ENCODE results near the gene MTHFS.

The MTHFS gene

GRCh38 chr15:79815468-79815867 is 81.3 kb downstream of the MTHFS start:
- no peaks in the 10 kb centered on the region for H3K9me3 ChIP-seq
- H3K27me3 ChIP-seq: no peaks in the 10 kb centered on the region
- no peak overlapping the region for H3K4me3 ChIP-seq (ENCODE audit: low read depth in 1 of 2, low read length in 1 of 2)
- TF ChIP-seq, protein P1, sequence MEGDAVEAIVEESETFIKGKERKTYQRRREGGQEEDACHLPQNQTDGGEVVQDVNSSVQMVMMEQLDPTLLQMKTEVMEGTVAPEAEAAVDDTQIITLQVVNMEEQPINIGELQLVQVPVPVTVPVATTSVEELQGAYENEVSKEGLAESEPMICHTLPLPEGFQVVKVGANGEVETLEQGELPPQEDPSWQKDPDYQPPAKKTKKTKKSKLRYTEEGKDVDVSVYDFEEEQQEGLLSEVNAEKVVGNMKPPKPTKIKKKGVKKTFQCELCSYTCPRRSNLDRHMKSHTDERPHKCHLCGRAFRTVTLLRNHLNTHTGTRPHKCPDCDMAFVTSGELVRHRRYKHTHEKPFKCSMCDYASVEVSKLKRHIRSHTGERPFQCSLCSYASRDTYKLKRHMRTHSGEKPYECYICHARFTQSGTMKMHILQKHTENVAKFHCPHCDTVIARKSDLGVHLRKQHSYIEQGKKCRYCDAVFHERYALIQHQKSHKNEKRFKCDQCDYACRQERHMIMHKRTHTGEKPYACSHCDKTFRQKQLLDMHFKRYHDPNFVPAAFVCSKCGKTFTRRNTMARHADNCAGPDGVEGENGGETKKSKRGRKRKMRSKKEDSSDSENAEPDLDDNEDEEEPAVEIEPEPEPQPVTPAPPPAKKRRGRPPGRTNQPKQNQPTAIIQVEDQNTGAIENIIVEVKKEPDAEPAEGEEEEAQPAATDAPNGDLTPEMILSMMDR (IDR thresholded peaks at IDR 0.05): no peak
- H3K36me3 ChIP-seq: no peaks in the 10 kb centered on the region
- H3K27ac ChIP-seq: no peak overlapping the region
- H3K4me1 ChIP-seq (ENCODE audit: control insufficient read depth in 1 of 2, insufficient read depth in 1 of 2, low read depth in 1 of 2, low read length in 1 of 2): peaks cover 0 to 11% of the 10 kb centered on the region in 2 experiments

DNA sequence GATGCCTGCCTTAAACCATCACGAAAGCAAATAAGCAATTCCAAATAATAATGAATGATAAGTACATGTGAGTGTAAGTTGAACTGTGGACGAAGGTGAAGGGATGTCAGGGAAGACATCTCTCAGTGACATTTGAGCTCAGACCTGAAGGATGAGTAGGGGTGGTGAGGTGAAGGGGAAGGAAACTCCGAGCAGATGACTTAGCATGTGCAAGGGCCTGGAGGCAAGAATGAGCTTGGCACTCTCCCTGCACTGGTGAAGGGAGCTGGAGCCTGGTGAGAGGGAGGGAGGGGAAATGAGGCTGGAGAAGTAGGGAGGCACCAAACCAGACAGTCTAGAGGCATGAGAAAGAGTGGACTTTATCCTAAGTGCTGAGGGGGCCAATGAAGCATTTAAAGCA is 84.3 kb downstream of the MTHFS start:
- Histone ChIP-seq H3K36me3 (no peaks in the 10 kb centered on the region), H3K27me3 (no peaks in the 10 kb centered on the region), H3K4me3 (ENCODE audit: low read depth in 1 of 2, low read length in 1 of 2) (no peak overlapping the region), H3K4me1 (ENCODE audit: control insufficient read depth in 1 of 2, insufficient read depth in 1 of 2, low read depth in 1 of 2, low read length in 1 of 2) (peaks cover 0 to 11% of the 10 kb centered on the region in 2 experiments), H3K9me3 (no peaks in the 10 kb centered on the region), H3K27ac (no peak overlapping the region)
- TF ChIP-seq, protein P1 (IDR thresholded peaks at IDR 0.05): no peak

DNA sequence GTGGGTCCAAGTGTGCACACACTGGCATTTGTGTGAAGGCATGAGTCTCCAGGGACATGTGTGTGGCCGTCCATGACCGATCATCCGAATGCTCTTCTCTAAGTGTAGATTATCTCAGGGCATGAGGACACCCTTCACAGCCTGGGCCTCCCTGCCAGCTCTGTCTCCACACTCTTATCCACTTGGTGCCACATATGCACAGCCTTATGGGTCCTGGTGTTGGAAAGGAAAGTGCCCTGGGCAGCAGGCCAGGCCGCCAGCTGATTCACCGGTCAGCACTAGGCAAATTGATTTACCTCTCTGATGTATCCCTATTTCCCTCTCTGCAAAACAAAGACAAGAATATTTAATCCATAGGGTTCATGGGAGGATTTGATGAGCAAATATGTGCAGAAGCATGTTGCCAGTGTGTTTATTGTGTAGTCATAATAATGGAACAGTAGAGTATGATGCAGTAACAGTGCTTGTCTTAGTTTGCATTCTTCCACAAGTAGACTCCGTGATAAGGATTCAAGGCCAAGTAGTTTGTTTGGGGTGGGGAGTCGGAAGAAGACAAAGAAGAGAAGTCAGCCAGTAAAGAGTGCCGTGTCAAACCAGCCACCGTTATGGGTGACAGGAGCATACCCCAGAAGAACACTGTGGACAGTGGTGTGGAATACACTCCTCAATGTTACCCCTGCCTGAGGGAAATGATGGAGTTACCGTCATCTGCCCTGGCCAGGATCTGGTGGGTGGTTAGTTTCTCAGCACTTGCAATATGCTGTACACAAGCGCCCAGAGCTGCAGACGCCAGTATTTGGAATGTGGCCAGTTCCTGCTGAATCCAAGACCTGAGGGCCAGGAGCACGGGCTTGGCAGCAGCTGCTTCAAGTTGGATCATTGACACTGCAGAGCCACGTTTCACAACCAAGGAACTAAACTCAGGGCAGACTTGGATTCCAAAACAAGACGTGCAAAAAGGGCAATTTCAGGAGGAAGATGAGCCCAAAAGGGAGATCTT is 85.1 kb downstream of the MTHFS start:
- Histone ChIP-seq H3K4me1 (ENCODE audit: control insufficient read depth in 1 of 2, insufficient read depth in 1 of 2, low read depth in 1 of 2, low read length in 1 of 2) (peaks cover 0 to 9% of the 10 kb centered on the region in 2 experiments), H3K36me3 (no peaks in the 10 kb centered on the region), H3K4me3 (ENCODE audit: low read depth in 1 of 2, low read length in 1 of 2) (no peak overlapping the region), H3K9me3 (no peaks in the 10 kb centered on the region), H3K27me3 (no peaks in the 10 kb centered on the region), H3K27ac (no peak overlapping the region)
- TF ChIP-seq, protein P1 (IDR thresholded peaks at IDR 0.05): no peak

GRCh38 chr15:79804838-79805237 is 92.0 kb downstream of the MTHFS start:
- no peaks in the 10 kb centered on the region for H3K27me3 ChIP-seq
- H3K4me1 ChIP-seq (ENCODE audit: control insufficient read depth in 1 of 2, insufficient read depth in 1 of 2, low read depth in 1 of 2, low read length in 1 of 2): no peaks in the 10 kb centered on the region
- no peaks in the 10 kb centered on the region for H3K9me3 ChIP-seq
- TF ChIP-seq, protein P1 (IDR thresholded peaks at IDR 0.05): no peak
- H3K36me3 ChIP-seq: no peaks in the 10 kb centered on the region
- no peak overlapping the region for H3K27ac ChIP-seq
- H3K4me3 ChIP-seq (ENCODE audit: low read depth in 1 of 2, low read length in 1 of 2): no peak overlapping the region

- Histone ChIP-seq H3K27ac (no peak overlapping the region), H3K27me3 (no peaks in the 10 kb centered on the region), H3K9me3 (no peaks in the 10 kb centered on the region), H3K36me3 (no peaks in the 10 kb centered on the region), H3K4me1 (ENCODE audit: control insufficient read depth in 1 of 2, insufficient read depth in 1 of 2, low read depth in 1 of 2, low read length in 1 of 2) (peaks cover 0 to 8% of the 10 kb centered on the region in 2 experiments), H3K4me3 (ENCODE audit: low read depth in 1 of 2, low read length in 1 of 2) (no peak overlapping the region)
- TF ChIP-seq, protein P1 (IDR thresholded peaks at IDR 0.05): no peak
These were observed 98.5 kb downstream of the MTHFS start for GRCh38 chr15:79798311-79798710.

Data from neutrophil (primary cell).